AG04449 (cell line): ENCODE results near the gene PEX12.
A peak's percentile ranks its signal among the peaks of the same experiment; 100 is the strongest.

Experiments
- CTCF ChIA-PET: fragments of 350-600 bp; formaldehyde crosslinking; extraction: SDS; loops from one replicate; lab custom pipeline; 2021; ENCODE audit warnings: antibody characterized with exemption; lab: Yijun Ruan, JAX
- POLR2A ChIA-PET: fragments of 400-600, 350-600 bp; formaldehyde crosslinking; extraction: SDS; loops from one replicate; lab custom pipeline; 2020; ENCODE audit warnings: antibody characterized with exemption, inconsistent platforms; lab: Yijun Ruan, JAX
- DNase-seq: peaks from one replicate; pipeline ENCODE4 v3.0.0-alpha.2; 2010; ENCODE audit warnings: low read depth, low spot score
- H3K4me3 ChIP-seq: 2 replicates; pipeline ENCODE4 v1.5.1; 2011; ENCODE audit warnings: low read depth, mild to moderate bottlenecking, control low read depth, low read length
- TF ChIP-seq, protein P1 (sequence below): IDR thresholded peaks from one replicate; pipeline ENCODE4 v1.5.1; 2011; ENCODE audit warnings: mild to moderate bottlenecking, moderate library complexity, low read length, control low read depth, inconsistent platforms; ENCODE audit not compliant: insufficient read depth; ENCODE audit errors: missing control alignments

Gene PEX12

DNA sequence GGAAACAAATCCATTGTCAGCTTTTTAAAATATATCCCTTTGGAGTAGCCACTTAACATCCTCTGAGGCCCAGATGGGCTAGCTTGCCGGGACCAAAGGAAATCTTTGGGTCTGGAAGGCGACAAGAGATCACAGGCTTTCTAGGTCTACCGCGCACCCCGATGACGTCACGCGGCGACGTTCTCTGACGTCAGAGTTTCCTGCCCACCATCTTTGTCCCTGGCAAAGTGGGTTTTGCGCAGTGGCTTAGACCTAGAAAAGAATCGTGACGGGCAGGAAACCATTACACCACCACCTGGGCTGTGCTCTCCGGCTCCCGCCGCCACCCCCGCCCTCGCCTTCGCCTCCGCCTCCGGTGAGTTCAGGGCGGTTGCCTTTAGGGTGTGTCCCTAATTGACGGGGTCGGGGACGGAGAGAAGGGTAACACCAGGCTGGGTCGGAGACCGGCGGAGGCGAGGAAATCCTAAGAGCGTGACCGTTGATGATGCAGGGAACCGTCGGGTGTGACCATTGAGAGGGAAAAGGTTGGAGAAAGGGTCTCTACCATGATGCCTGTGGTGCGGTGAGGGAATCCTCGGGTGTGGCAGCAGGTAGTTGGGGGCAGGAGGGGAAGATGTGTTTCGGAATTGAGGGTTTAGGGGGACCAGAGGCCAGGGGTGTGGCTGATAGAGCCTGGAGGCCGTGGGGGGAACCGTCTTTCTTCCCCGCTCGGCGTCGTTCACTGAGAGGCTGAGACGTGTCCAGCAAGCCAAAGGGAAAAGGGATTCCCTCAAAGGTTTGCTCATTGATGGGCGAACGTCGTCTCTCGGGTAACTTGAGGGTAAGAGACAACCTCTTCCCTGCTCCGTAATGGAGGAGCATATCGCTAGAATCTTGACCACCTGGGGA, 8.9 kb upstream of the PEX12 start, which contains the start of gene AP2B1:
AP2B1 (plus strand) TSS at position 249 of the 888 bp plus-strand sequence. CDS start 6,709 bp downstream, outside the sequence.
- TF ChIP-seq, protein P1, sequence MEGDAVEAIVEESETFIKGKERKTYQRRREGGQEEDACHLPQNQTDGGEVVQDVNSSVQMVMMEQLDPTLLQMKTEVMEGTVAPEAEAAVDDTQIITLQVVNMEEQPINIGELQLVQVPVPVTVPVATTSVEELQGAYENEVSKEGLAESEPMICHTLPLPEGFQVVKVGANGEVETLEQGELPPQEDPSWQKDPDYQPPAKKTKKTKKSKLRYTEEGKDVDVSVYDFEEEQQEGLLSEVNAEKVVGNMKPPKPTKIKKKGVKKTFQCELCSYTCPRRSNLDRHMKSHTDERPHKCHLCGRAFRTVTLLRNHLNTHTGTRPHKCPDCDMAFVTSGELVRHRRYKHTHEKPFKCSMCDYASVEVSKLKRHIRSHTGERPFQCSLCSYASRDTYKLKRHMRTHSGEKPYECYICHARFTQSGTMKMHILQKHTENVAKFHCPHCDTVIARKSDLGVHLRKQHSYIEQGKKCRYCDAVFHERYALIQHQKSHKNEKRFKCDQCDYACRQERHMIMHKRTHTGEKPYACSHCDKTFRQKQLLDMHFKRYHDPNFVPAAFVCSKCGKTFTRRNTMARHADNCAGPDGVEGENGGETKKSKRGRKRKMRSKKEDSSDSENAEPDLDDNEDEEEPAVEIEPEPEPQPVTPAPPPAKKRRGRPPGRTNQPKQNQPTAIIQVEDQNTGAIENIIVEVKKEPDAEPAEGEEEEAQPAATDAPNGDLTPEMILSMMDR: no peak
- H3K4me3 ChIP-seq: peak within 1 kb of the TSS; percentile 96
- peak; percentile 77 for DNase-seq
- ChIA-PET CTCF (interaction anchor here (0.7 to 1.3 kb wide), 3 partner anchors 10 to 14 kb away, joined by 3 to 4 read pairs (median 3); no protein-coding TSS in a partner anchor), POLR2A (interaction anchor here (0.7 to 1.5 kb wide), 2 partner anchors 9 to 322 kb away, joined by 3 to 18 read pairs; partner anchors contain the start of gene PEX12)

DNA sequence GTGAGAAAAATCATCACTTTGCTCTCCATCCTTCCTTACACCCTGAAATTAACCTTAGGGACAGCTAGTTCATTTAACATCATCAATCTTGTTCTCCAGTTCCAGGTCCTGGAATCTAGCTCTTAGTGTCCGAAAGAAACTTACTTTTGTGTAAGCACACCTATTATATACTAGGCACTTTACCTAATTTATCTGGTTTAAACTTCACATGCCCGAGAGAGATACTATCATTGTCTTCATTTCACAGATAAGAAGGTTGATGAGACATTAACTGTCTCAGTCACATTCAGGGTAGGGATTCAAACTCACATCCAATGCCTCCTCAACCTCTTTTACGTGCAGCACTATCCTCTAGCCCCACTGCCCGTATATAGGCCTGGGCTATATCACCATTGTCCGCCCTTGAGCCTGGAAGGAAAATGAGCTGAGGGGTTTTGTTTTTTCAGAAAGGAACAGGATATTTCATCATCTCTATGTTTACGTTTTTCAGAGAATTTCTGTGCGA, 8.2 kb upstream of the PEX12 start:
- TF ChIP-seq, protein P1: no peak
- H3K4me3 ChIP-seq: peak overlapping the region; percentile 96
- ChIA-PET POLR2A (interaction anchor here (0.7 to 1.5 kb wide), 2 partner anchors 8 to 321 kb away, joined by 3 to 18 read pairs; partner anchors contain the start of gene PEX12), CTCF (interaction anchor here (0.7 to 1.3 kb wide), 4 partner anchors 10 to 274 kb away, joined by 3 to 4 read pairs (median 3); no protein-coding TSS in a partner anchor)
- DNase-seq: no peak

DNA sequence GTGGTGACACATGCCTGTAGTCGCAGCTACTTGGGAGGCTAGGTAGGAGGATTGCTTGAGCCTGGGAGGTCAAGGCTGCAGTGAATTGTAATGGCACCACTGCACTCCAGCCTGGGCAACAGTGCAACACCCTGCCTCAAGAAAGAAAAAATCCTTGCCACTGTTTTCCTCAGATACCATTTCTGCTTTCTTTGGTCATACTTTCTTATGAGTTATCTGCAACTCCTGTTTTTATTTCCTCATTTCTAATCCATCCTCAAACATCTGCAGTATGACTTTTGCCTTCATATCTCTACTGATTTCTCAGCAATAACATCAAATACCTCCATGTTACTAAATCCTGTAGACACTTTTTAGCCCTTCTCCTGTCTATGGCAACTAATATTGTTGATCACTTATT, 5.7 kb upstream of the PEX12 start:
- TF ChIP-seq, protein P1: no peak
- no peak overlapping the region for H3K4me3 ChIP-seq
- ChIA-PET CTCF (no interaction called here), POLR2A (no interaction called here)
- DNase-seq: no peak

DNA sequence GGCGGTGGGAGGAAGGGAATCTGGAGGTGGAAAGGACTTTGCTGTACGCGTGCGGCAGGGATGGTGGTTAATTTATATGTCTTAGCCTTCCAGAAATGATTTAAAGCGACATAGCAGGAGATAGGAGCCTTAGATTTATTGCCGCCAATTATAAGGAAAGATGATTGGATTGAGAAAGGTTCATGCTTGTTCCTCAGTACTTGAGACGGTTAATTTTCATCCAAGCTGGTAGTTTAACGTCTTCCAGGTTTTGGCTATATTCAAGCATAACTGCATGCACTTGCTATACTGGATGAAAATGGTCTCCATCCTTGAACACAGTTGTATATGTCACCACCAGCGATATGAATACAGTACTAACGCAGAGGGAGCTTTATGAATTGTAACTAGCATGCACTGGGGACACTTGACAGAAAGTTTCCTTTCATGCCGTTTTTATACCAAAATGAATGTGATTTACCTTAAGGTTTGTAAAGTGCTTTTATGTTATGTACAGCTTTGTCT, 610 bp upstream of the PEX12 start:
- TF ChIP-seq, protein P1: no peak
- H3K4me3 ChIP-seq: peak overlapping the region; percentile 83
- no peak for DNase-seq
- ChIA-PET CTCF (interaction anchor here (0.6 to 2.3 kb wide), 8 partner anchors 16 to 268 kb away, joined by 3 to 15 read pairs (median 3); no protein-coding TSS in a partner anchor), POLR2A (interaction anchor here (0.9 to 2.1 kb wide), 7 partner anchors 8 to 334 kb away, joined by 3 to 18 read pairs (median 4); partner anchors contain the start of genes AP2B1 and SLFN11)

DNA sequence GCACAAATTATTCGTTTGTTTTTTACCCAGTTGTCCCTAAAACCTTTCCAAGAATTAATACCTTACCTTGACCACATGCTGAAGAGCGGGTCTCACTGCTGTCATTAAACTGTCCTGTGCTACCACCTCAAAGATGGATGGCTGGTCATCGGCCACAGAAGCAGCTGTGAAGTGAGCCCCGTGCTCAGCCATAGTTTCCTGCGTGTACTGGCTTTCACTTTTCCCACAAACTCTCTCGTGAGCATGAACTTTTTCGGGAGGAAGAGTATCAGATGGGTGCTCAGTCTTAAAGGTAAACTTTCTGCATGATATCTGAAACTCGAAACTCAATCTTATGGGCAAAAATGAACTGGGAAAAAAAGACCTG, 558 bp downstream of the PEX12 start:
- no peak for DNase-seq
- TF ChIP-seq, protein P1: no peak
- CTCF ChIA-PET: interaction anchor here (0.7 to 2.3 kb wide), 5 partner anchors 36 to 267 kb away, joined by 3 to 15 read pairs (median 4); no protein-coding TSS in a partner anchor
- POLR2A ChIA-PET: interaction anchor here (1.0 to 2.1 kb wide), 6 partner anchors 9 to 333 kb away, joined by 3 to 18 read pairs (median 4); partner anchors contain the start of genes AP2B1 and SLFN11
- H3K4me3 ChIP-seq: peak overlapping the region; percentile 83
